Uterus (tissue), 2 donors: ENCODE data around the gene LPP.

Experiments
- CTCF ChIP-seq, 4 experiments: fragments of 200-600 bp in 2 of 4; fragments of 450-650 bp in 2 of 4; sonication (generic) in 2 of 4; IDR thresholded peaks; one replicate each; pipeline ENCODE4 v1.5.1; 2016 to 2019; ENCODE audit warnings: antibody characterized with exemption in 4 of 4, mild to moderate bottlenecking in 2 of 4, moderate library complexity in 1 of 4
- POLR2A ChIP-seq, 2 donors: fragments of 450-650 bp; IDR thresholded peaks; one replicate each; pipeline ENCODE4 v1.6.1; 2016; ENCODE audit warnings: antibody characterized with exemption in 2 of 2, mild to moderate bottlenecking in 1 of 2, moderate library complexity in 1 of 2

DNA sequence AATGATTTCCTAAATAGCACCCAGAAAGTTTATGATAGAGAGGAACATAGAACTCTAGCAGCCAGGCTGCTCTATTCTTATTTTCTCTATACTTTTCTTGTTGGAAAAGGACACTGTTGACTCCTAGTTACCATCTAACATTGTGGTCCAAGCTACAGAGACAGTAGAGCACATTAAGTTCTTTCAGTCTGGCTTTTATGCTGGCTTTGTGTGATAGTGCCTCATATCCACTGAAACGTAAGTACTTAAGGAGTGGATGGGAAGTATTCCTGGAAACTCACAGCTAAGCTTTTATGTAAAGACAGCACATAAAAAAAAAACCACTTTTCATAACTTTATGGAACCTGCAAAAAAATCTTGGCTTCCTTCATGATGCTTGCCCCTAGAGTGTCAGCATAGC lies 537.7 kb downstream of the LPP start:
- TF ChIP-seq CTCF (IDR thresholded peaks at IDR 0.05) (no peak), POLR2A (IDR thresholded peaks at IDR 0.05) (no peak)
